ENCODE results near the gene WBP2. TPM values are rescaled to one million over a fixed set of nuclear protein-coding genes. Genes with fewer than 3 reads are reported as not detected.

The WBP2 gene
- total and polyA plus RNA-seq, 9 of the 15 experiments (the other 6 are each of a cell fraction or from before 2014, with no cell fraction given) = 2.2 to 74.3 (median 20.0) TPM

DNA sequence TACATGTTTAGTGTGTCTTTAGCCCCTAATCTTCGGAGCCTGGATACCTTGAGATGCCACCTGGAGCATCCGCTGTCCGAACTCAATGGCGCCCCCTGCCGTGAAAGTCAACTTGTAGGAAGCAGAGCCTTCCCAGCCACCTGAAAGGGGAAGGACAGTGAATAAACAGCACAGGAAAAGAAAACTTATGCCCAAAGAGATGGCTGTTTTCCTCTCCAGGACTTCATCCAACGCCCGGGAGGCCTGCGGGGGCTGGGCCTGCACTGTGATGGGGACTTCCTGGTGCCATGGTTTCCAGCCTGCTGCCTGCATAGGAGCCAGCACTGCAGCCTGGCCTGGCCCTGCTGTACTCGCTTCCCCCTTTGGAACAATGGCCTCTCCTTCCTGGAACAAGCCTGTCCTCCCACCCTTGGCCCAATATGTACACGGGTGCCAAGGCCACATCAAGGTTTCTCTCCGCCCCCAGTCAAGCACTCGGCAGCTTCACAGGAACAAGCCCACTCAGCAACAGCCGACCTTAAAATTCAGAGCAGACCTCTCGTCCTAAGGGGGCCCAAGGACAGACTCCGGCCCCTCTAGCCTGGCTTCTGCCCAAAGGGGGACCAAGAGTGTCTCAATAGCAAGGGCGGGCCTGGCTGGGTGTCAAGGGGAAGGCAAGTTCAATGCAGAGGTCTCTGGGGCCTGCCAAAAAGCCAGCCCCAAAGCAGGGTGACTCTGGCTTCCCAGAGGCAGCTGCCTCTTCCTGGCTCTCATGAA lies 6.4 kb downstream of the WBP2 start (continued):
- TF ChIP-seq, protein P1, sequence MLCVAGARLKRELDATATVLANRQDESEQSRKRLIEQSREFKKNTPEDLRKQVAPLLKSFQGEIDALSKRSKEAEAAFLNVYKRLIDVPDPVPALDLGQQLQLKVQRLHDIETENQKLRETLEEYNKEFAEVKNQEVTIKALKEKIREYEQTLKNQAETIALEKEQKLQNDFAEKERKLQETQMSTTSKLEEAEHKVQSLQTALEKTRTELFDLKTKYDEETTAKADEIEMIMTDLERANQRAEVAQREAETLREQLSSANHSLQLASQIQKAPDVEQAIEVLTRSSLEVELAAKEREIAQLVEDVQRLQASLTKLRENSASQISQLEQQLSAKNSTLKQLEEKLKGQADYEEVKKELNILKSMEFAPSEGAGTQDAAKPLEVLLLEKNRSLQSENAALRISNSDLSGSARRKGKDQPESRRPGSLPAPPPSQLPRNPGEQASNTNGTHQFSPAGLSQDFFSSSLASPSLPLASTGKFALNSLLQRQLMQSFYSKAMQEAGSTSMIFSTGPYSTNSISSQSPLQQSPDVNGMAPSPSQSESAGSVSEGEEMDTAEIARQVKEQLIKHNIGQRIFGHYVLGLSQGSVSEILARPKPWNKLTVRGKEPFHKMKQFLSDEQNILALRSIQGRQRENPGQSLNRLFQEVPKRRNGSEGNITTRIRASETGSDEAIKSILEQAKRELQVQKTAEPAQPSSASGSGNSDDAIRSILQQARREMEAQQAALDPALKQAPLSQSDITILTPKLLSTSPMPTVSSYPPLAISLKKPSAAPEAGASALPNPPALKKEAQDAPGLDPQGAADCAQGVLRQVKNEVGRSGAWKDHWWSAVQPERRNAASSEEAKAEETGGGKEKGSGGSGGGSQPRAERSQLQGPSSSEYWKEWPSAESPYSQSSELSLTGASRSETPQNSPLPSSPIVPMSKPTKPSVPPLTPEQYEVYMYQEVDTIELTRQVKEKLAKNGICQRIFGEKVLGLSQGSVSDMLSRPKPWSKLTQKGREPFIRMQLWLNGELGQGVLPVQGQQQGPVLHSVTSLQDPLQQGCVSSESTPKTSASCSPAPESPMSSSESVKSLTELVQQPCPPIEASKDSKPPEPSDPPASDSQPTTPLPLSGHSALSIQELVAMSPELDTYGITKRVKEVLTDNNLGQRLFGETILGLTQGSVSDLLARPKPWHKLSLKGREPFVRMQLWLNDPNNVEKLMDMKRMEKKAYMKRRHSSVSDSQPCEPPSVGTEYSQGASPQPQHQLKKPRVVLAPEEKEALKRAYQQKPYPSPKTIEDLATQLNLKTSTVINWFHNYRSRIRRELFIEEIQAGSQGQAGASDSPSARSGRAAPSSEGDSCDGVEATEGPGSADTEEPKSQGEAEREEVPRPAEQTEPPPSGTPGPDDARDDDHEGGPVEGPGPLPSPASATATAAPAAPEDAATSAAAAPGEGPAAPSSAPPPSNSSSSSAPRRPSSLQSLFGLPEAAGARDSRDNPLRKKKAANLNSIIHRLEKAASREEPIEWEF (CRISPR knock-in tag; IDR thresholded peaks at IDR 0.05) = no peak
- peak in 1 of 2 experiments; percentile 75; a peak in 2 of 4 replicates for TF ChIP-seq RCOR1 (IDR thresholded peaks at IDR 0.05; ENCODE audit: borderline replicate concordance in 1 of 2, low read depth in 2 of 2, low read length in 2 of 2)
- TF ChIP-seq KLF16 (IDR thresholded peaks at IDR 0.05) = peak; percentile 12; the same call in 1 of the 2 replicates
- TF ChIP-seq THAP12 (CRISPR knock-in tag; IDR thresholded peaks at IDR 0.05) = no peak
- TF ChIP-seq ATF2 (CRISPR knock-in tag; IDR thresholded peaks at IDR 0.05) = no peak
- TF ChIP-seq ZKSCAN3 (CRISPR knock-in tag; IDR thresholded peaks at IDR 0.05) = no peak
- TF ChIP-seq, protein P2, sequence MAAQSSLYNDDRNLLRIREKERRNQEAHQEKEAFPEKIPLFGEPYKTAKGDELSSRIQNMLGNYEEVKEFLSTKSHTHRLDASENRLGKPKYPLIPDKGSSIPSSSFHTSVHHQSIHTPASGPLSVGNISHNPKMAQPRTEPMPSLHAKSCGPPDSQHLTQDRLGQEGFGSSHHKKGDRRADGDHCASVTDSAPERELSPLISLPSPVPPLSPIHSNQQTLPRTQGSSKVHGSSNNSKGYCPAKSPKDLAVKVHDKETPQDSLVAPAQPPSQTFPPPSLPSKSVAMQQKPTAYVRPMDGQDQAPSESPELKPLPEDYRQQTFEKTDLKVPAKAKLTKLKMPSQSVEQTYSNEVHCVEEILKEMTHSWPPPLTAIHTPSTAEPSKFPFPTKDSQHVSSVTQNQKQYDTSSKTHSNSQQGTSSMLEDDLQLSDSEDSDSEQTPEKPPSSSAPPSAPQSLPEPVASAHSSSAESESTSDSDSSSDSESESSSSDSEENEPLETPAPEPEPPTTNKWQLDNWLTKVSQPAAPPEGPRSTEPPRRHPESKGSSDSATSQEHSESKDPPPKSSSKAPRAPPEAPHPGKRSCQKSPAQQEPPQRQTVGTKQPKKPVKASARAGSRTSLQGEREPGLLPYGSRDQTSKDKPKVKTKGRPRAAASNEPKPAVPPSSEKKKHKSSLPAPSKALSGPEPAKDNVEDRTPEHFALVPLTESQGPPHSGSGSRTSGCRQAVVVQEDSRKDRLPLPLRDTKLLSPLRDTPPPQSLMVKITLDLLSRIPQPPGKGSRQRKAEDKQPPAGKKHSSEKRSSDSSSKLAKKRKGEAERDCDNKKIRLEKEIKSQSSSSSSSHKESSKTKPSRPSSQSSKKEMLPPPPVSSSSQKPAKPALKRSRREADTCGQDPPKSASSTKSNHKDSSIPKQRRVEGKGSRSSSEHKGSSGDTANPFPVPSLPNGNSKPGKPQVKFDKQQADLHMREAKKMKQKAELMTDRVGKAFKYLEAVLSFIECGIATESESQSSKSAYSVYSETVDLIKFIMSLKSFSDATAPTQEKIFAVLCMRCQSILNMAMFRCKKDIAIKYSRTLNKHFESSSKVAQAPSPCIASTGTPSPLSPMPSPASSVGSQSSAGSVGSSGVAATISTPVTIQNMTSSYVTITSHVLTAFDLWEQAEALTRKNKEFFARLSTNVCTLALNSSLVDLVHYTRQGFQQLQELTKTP (IDR thresholded peaks at IDR 0.05; ENCODE audit: low read depth in 1 of 2, partially characterized antibody in 2 of 2) = no peak
- no peak for TF ChIP-seq RNF2 (IDR thresholded peaks at IDR 0.05)
- no peak for TF ChIP-seq ZNF583 (CRISPR knock-in tag; IDR thresholded peaks at IDR 0.05)
- no peak for TF ChIP-seq SIN3B (IDR thresholded peaks at IDR 0.05; ENCODE audit: low read depth)
- 0 out of 2 replicates have a peak, but pooled peaks have one; percentile 35 for TF ChIP-seq RBFOX2 (IDR thresholded peaks at IDR 0.05; ENCODE audit: low read depth, low read length)

All from K562 (cell line).